DMS114 treated with DMSO at 0.1 percent for 48 hours (cell line): ENCODE measurements around the gene CTDSP2.
"Not testable (repeated sequence)": the region's sequence is repeated elsewhere in the genome, so short reads cannot be mapped to it uniquely, and the experiment has no call there.

Experiments used
- DNase-seq: peaks from one replicate; lab custom pipeline; 2025; ENCODE audit not compliant: unreplicated experiment; lab: John Stamatoyannopoulos, UW

CTDSP2 gene

GRCh38 chr12:57853864-57854556 lies 7.5 kb upstream of the CTDSP2 start:
- DNase-seq: no peak

GRCh38 chr12:57852620-57853500 lies 6.3 kb upstream of the CTDSP2 start:
- no peak for DNase-seq

GRCh38 chr12:57852200-57852599 lies 5.7 kb upstream of the CTDSP2 start:
- DNase-seq: no peak

- DNase-seq: no peak
Measured at GRCh38 chr12:57851552-57851951, 5.0 kb upstream of the CTDSP2 start.

GRCh38 chr12:57850854-57851430 lies 4.4 kb upstream of the CTDSP2 start:
- DNase-seq: no peak

GRCh38 chr12:57849447-57849846 lies 2.9 kb upstream of the CTDSP2 start:
- DNase-seq: not testable (repeated sequence)

- DNase-seq: no peak
Measured at GRCh38 chr12:57849035-57849434, 2.5 kb upstream of the CTDSP2 start.

- no peak for DNase-seq
Measured at GRCh38 chr12:57848208-57848607, 1.7 kb upstream of the CTDSP2 start.

GRCh38 chr12:57846285-57846576 lies 298 bp downstream of the CTDSP2 start:
- DNase-seq: no peak

- no peak for DNase-seq
Measured at GRCh38 chr12:57845478-57846284, 848 bp downstream of the CTDSP2 start.

- DNase-seq: no peak
Measured at GRCh38 chr12:57844709-57845477, 1.6 kb downstream of the CTDSP2 start.

- DNase-seq: no peak
Measured at GRCh38 chr12:57842342-57843294, 3.9 kb downstream of the CTDSP2 start.

- DNase-seq: no peak
Measured at GRCh38 chr12:57841445-57841844, 5.1 kb downstream of the CTDSP2 start.

- no peak for DNase-seq
Measured at GRCh38 chr12:57840726-57841125, 5.8 kb downstream of the CTDSP2 start.

- no peak for DNase-seq
Measured at GRCh38 chr12:57839996-57840395, 6.5 kb downstream of the CTDSP2 start.

GRCh38 chr12:57838594-57839302 lies 7.8 kb downstream of the CTDSP2 start:
- DNase-seq: no peak

- DNase-seq: no peak
Measured at GRCh38 chr12:57837864-57838562, 8.5 kb downstream of the CTDSP2 start.
